Glomerular endothelial cell (primary cell): ENCODE results near the gene ARSG. TPM values are rescaled to one million over a fixed set of nuclear protein-coding genes. Genes with fewer than 3 reads are reported as not detected.
"Not testable (repeated sequence)": the region's sequence is repeated elsewhere in the genome, so short reads cannot be mapped to it uniquely, and the experiment has no call there.

Experiments
- DNase-seq: peaks from one replicate; pipeline ENCODE4 v3.0.0-alpha.2; 2011; ENCODE audit warnings: low read depth, low spot score; ENCODE audit errors: extremely low read depth
- total RNA-seq: library from RNA; depleted of rRNA; stranded (reverse); fragments of >200 nt; gene quantifications from 2 replicates; pipeline ENCODE4 v1.2.3, GENCODE V29; 2015

The ARSG gene
- total RNA-seq, 1 donor from 2014 or later = 6.1 TPM

GRCh38 chr17:68304706-68305105 lies 13.4 kb downstream of the ARSG start:
- DNase-seq = no peak

- DNase-seq = no peak
Observed at GRCh38 chr17:68305142-68305541, 13.8 kb downstream of the ARSG start.

GRCh38 chr17:68306819-68307218 lies 15.5 kb downstream of the ARSG start:
- DNase-seq = no peak

GRCh38 chr17:68307443-68307842 lies 16.1 kb downstream of the ARSG start:
- no peak for DNase-seq

GRCh38 chr17:68308486-68308885 lies 17.2 kb downstream of the ARSG start:
- not testable (repeated sequence) for DNase-seq

- not testable (repeated sequence) for DNase-seq
Observed at GRCh38 chr17:68309066-68309670, 17.9 kb downstream of the ARSG start.

GRCh38 chr17:68310152-68310551 lies 18.9 kb downstream of the ARSG start:
- no peak for DNase-seq

- DNase-seq = no peak
Observed at GRCh38 chr17:68314916-68315535, 23.7 kb downstream of the ARSG start.

- no peak for DNase-seq
Observed at GRCh38 chr17:68315930-68316329, 24.6 kb downstream of the ARSG start.

GRCh38 chr17:68317458-68317857 lies 26.2 kb downstream of the ARSG start:
- DNase-seq = no peak

GRCh38 chr17:68318103-68318991 lies 27.1 kb downstream of the ARSG start:
- no peak for DNase-seq

GRCh38 chr17:68319410-68320162 lies 28.3 kb downstream of the ARSG start:
- no peak for DNase-seq

- DNase-seq = no peak
Observed at GRCh38 chr17:68320311-68320865, 29.1 kb downstream of the ARSG start.

GRCh38 chr17:68320943-68321555 lies 29.8 kb downstream of the ARSG start:
- DNase-seq = no peak

- DNase-seq = no peak
Observed at GRCh38 chr17:68321556-68321954, 30.3 kb downstream of the ARSG start.

- no peak for DNase-seq
Observed at GRCh38 chr17:68322630-68323029, 31.3 kb downstream of the ARSG start.

- no peak for DNase-seq
Observed at GRCh38 chr17:68324114-68324513, 32.8 kb downstream of the ARSG start.

- DNase-seq = no peak
Observed at GRCh38 chr17:68324654-68325336, 33.5 kb downstream of the ARSG start.

- no peak for DNase-seq
Observed at GRCh38 chr17:68325961-68326360, 34.7 kb downstream of the ARSG start.

GRCh38 chr17:68326681-68327080 lies 35.4 kb downstream of the ARSG start:
- no peak for DNase-seq
